DND-41 (cell line): ENCODE measurements around the gene ITGA2B.

Experiments used
- ATAC-seq: fragments of 200-7000 bp; cut with Tn5 transposase; 3 replicates; pipeline ENCODE4 v1.9.1; 2021; ENCODE audit warnings: low read depth; ENCODE audit not compliant: insufficient read depth
- DNase-seq: peaks from one replicate; pipeline ENCODE4 v3.0.0-alpha.2; 2020
- H2AFZ ChIP-seq: 2 replicates; pipeline ENCODE4 v1.6.0; 2012; ENCODE audit warnings: low read depth, low read length
- H3K27ac ChIP-seq: 2 replicates; pipeline ENCODE4 v1.5.1; 2012; ENCODE audit warnings: low read length, inconsistent platforms
- H3K27me3 ChIP-seq: fragments of 200-600 bp; sonication (generic); 2 replicates; pipeline ENCODE4 v1.6.0; 2012; ENCODE audit warnings: low read length, mild to moderate bottlenecking, inconsistent platforms; ENCODE audit not compliant: insufficient read depth, poor library complexity
- H3K36me3 ChIP-seq: 2 replicates; pipeline ENCODE4 v1.5.1; 2012; ENCODE audit warnings: low read length, inconsistent platforms; ENCODE audit not compliant: insufficient read depth
- H3K4me1 ChIP-seq: 2 replicates; pipeline ENCODE4 v1.5.1; 2012; ENCODE audit warnings: mild to moderate bottlenecking, low read length; ENCODE audit not compliant: insufficient read depth
- H3K4me2 ChIP-seq: 2 replicates; pipeline ENCODE4 v1.6.0; 2012; ENCODE audit warnings: mild to moderate bottlenecking, moderate library complexity, low read length, inconsistent platforms; ENCODE audit not compliant: insufficient read depth
- H3K4me3 ChIP-seq, 2 experiments: fragments of 200-600 bp in 1 of 2; shearing (Covaris generic) in 1 of 2; 2 replicates each; pipeline ENCODE4 v1.5.1; 2012 to 2016; ENCODE audit warnings: inconsistent platforms in 2 of 2, low read length in 2 of 2, mild to moderate bottlenecking in 2 of 2, low read depth in 1 of 2, moderate library complexity in 1 of 2
- H3K79me2 ChIP-seq: 2 replicates; pipeline ENCODE4 v1.6.0; 2012; ENCODE audit warnings: low read length, inconsistent platforms; ENCODE audit not compliant: insufficient read depth
- H3K9ac ChIP-seq: 2 replicates; pipeline ENCODE4 v1.6.0; 2012; ENCODE audit warnings: low read depth, mild to moderate bottlenecking, inconsistent platforms, low read length, moderate library complexity
- H3K9me3 ChIP-seq: 2 replicates; pipeline ENCODE4 v1.5.1; 2012; ENCODE audit warnings: low read length, moderate library complexity, mild to moderate bottlenecking, inconsistent platforms; ENCODE audit not compliant: insufficient read depth, severe bottlenecking
- H4K20me1 ChIP-seq: 2 replicates; pipeline ENCODE4 v1.6.0; 2012; ENCODE audit warnings: low read length; ENCODE audit not compliant: insufficient read depth
- CTCF ChIP-seq: IDR thresholded peaks from 2 replicates; pipeline ENCODE4 v1.5.1; 2012; ENCODE audit warnings: borderline replicate concordance, low read length, moderate library complexity, mild to moderate bottlenecking; ENCODE audit not compliant: poor library complexity, severe bottlenecking; ENCODE audit errors: extremely low read depth
- EZH2 ChIP-seq: IDR thresholded peaks from 3 replicates; pipeline ENCODE4 v1.6.1; 2012; ENCODE audit warnings: borderline replicate concordance, low read depth, mild to moderate bottlenecking, moderate library complexity, low read length, inconsistent platforms; ENCODE audit not compliant: severe bottlenecking

The ITGA2B gene

GRCh38 chr17:44351961-44352827 is 37.3 kb downstream of the ITGA2B start:
- H3K4me2 ChIP-seq, result no peak overlapping the region
- peaks cover 8% of the 10 kb centered on the region for H4K20me1 ChIP-seq
- no peaks in the 10 kb centered on the region for H3K27me3 ChIP-seq
- H3K79me2 ChIP-seq, result no peaks in the 10 kb centered on the region
- ATAC-seq (no peak), DNase-seq (no peak)
- H2AFZ ChIP-seq, result no peak overlapping the region
- no peaks in the 10 kb centered on the region for H3K9me3 ChIP-seq
- H3K27ac ChIP-seq, result no peak overlapping the region
- no peak overlapping the region for H3K9ac ChIP-seq
- no peaks in the 10 kb centered on the region for H3K4me1 ChIP-seq
- peaks cover 42% of the 10 kb centered on the region for H3K36me3 ChIP-seq
- H3K4me3 ChIP-seq, result no peak overlapping the region
- no peak for TF ChIP-seq CTCF
- no peak for TF ChIP-seq EZH2

- no peak overlapping the region for H3K27ac ChIP-seq
- no peak overlapping the region for H2AFZ ChIP-seq
- no peaks in the 10 kb centered on the region for H3K9me3 ChIP-seq
- no peaks in the 10 kb centered on the region for H3K27me3 ChIP-seq
- no peak overlapping the region for H3K4me2 ChIP-seq
- peaks cover 8% of the 10 kb centered on the region for H4K20me1 ChIP-seq
- TF ChIP-seq CTCF (no peak), EZH2 (no peak)
- no peak overlapping the region for H3K9ac ChIP-seq
- H3K36me3 ChIP-seq, result peaks cover 42% of the 10 kb centered on the region
- no peaks in the 10 kb centered on the region for H3K79me2 ChIP-seq
- DNase-seq (no peak), ATAC-seq (no peak)
- H3K4me1 ChIP-seq, result no peaks in the 10 kb centered on the region; the same call in 1 of the 2 replicates
- no peak overlapping the region for H3K4me3 ChIP-seq
Observed at GRCh38 chr17:44351464-44351863, 38.0 kb downstream of the ITGA2B start.

DNA sequence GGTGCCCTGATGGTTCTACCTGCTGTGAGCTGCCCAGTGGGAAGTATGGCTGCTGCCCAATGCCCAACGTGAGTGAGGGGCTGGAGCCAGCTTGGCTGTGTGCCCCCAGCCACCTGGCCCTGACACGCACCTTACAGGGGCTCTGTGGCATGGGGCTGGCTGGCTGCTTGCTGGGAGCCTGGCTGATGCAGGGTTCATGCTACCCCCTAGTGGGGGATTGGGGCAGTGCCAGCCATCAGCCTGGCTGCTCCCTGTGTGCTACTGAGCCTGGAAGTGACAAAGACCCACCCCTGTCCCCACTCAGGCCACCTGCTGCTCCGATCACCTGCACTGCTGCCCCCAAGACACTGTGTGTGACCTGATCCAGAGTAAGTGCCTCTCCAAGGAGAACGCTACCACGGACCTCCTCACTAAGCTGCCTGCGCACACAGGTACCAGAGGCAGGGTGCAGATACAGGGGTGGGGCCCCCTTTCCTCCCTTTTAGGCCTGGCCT is 38.7 kb downstream of the ITGA2B start:
- Histone ChIP-seq H3K36me3 (peaks cover 40% of the 10 kb centered on the region), H3K4me2 (no peak overlapping the region), H3K79me2 (peaks cover 6% of the 10 kb centered on the region), H3K27me3 (no peaks in the 10 kb centered on the region), H2AFZ (no peak overlapping the region), H3K27ac (no peak overlapping the region), H3K4me3 (no peak overlapping the region), H3K9ac (no peak overlapping the region), H3K9me3 (no peaks in the 10 kb centered on the region), H3K4me1 (peaks cover 7% of the 10 kb centered on the region), H4K20me1 (peaks cover 13% of the 10 kb centered on the region)
- TF ChIP-seq CTCF (peak; percentile 93), EZH2 (no peak)
- peak; percentile 79 for DNase-seq
- ATAC-seq, result peak; percentile 97
